ENCODE measurements around the gene AK2. TPM values are rescaled to one million over a fixed set of nuclear protein-coding genes. Genes with fewer than 3 reads are reported as not detected.

The AK2 gene
- total and polyA plus RNA-seq, 4 donors: 34.2 to 181 (median 115) TPM

DNA sequence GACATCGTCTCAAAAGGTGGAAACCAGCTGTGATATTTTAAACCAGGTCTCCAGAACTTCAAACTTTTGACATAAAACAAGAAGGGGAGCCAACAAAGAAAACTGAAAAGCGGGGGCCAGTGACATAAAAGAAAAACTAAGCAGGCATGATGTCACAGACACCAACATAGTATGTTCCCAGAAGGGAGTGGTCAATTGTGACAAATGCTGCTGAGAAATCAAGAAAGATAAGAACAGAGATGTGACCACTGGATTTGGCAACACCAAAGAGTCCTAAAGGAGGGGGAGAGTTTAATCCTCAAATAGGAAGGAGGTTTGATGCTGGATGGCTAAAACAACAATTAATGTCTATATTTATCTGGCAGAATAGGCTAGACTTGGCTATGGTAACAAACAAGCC is 69.8 kb downstream of the AK2 start:
- DNase-seq (ENCODE audit: low spot score): no peak
- H3K4me1 ChIP-seq (ENCODE audit: control insufficient read depth in 4 of 4, insufficient read depth in 4 of 4, low read length in 3 of 4): peaks cover 0 to 17% (median 9%) of the 10 kb centered on the region in 4 donors
- H3K27ac ChIP-seq (ENCODE audit: low read depth in 1 of 2, low read length in 2 of 2): no peak overlapping the region
- WGBS: 97% methylated on average over 2 of the region's 2 CpGs
- no peaks in the 10 kb centered on the region for H3K9me3 ChIP-seq (ENCODE audit: control insufficient read depth in 4 of 4, low read length in 3 of 4)
- H3K9ac ChIP-seq (ENCODE audit: low read depth in 1 of 2, low read length in 2 of 2): no peak overlapping the region
- no peak overlapping the region for H3K4me3 ChIP-seq (ENCODE audit: low read depth in 1 of 3, low read length in 3 of 3)
- no peaks in the 10 kb centered on the region for H3K36me3 ChIP-seq (ENCODE audit: control insufficient read depth in 4 of 4, insufficient read depth in 3 of 4, low read depth in 1 of 4, low read length in 3 of 4)
- TF ChIP-seq GABPA (IDR thresholded peaks at IDR 0.05 in 1 of 2, conservative IDR thresholded peaks at IDR 0.05 in 1 of 2): no peak
- TF ChIP-seq TAF1 (conservative IDR thresholded peaks at IDR 0.05): no peak
- TF ChIP-seq, protein P1, sequence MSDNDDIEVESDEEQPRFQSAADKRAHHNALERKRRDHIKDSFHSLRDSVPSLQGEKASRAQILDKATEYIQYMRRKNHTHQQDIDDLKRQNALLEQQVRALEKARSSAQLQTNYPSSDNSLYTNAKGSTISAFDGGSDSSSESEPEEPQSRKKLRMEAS (IDR thresholded peaks at IDR 0.05): no peak
- TF ChIP-seq, protein P2, sequence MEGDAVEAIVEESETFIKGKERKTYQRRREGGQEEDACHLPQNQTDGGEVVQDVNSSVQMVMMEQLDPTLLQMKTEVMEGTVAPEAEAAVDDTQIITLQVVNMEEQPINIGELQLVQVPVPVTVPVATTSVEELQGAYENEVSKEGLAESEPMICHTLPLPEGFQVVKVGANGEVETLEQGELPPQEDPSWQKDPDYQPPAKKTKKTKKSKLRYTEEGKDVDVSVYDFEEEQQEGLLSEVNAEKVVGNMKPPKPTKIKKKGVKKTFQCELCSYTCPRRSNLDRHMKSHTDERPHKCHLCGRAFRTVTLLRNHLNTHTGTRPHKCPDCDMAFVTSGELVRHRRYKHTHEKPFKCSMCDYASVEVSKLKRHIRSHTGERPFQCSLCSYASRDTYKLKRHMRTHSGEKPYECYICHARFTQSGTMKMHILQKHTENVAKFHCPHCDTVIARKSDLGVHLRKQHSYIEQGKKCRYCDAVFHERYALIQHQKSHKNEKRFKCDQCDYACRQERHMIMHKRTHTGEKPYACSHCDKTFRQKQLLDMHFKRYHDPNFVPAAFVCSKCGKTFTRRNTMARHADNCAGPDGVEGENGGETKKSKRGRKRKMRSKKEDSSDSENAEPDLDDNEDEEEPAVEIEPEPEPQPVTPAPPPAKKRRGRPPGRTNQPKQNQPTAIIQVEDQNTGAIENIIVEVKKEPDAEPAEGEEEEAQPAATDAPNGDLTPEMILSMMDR (IDR thresholded peaks at IDR 0.05; ENCODE audit: low read depth, low read length, missing input control): no peak
- no peak for TF ChIP-seq RXRA (IDR thresholded peaks at IDR 0.05)
- TF ChIP-seq RAD21 (IDR thresholded peaks at IDR 0.05): no peak
- TF ChIP-seq YY1 (IDR thresholded peaks at IDR 0.05): no peak
- TF ChIP-seq FOXA2 (IDR thresholded peaks at IDR 0.05): no peak
- no peaks in the 10 kb centered on the region for H3K27me3 ChIP-seq (ENCODE audit: control insufficient read depth in 4 of 4, insufficient read depth in 4 of 4, low read length in 3 of 4)

DNA sequence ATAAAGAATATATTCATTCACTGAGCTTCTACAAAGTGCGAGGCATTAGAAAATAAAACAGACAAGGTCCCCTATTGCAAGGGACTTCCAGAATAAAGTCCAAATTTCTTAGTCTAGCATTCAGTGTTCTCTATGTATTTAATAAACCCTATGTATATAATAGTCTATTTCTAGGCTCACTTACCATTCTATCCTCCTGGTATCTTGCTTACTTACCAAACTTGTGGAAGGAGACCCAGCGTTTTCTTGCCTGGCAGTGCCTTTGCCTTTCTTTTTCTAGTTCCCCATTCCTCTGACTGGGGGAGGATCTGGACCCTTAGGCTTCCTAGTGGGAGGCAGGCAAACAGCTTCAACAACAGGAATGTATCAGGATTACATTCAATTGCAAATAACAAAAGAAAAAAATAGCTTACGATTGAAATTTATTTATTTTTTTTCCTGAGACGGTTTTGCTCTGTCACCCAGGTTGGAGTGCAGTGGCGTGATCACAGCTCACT is 71.4 kb downstream of the AK2 start:
- TF ChIP-seq HNF4G (IDR thresholded peaks at IDR 0.05): no peak
- TF ChIP-seq, protein P3, sequence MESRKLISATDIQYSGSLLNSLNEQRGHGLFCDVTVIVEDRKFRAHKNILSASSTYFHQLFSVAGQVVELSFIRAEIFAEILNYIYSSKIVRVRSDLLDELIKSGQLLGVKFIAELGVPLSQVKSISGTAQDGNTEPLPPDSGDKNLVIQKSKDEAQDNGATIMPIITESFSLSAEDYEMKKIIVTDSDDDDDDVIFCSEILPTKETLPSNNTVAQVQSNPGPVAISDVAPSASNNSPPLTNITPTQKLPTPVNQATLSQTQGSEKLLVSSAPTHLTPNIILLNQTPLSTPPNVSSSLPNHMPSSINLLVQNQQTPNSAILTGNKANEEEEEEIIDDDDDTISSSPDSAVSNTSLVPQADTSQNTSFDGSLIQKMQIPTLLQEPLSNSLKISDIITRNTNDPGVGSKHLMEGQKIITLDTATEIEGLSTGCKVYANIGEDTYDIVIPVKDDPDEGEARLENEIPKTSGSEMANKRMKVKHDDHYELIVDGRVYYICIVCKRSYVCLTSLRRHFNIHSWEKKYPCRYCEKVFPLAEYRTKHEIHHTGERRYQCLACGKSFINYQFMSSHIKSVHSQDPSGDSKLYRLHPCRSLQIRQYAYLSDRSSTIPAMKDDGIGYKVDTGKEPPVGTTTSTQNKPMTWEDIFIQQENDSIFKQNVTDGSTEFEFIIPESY (IDR thresholded peaks at IDR 0.05): no peak
- no peak for TF ChIP-seq HNF4A (conservative IDR thresholded peaks at IDR 0.05)
- no peak for TF ChIP-seq NR2F2 (IDR thresholded peaks at IDR 0.05)
- no peak for TF ChIP-seq SP1 (IDR thresholded peaks at IDR 0.05)
- TF ChIP-seq JUND (IDR thresholded peaks at IDR 0.05): no peak
- TF ChIP-seq, protein P2 (IDR thresholded peaks at IDR 0.05; ENCODE audit: low read depth, low read length, missing input control): no peak
- no peak for TF ChIP-seq EGR1 (IDR thresholded peaks at IDR 0.05; ENCODE audit: low read depth in 2 of 2)
- no peak for TF ChIP-seq RXRA (IDR thresholded peaks at IDR 0.05)
- TF ChIP-seq FOXA1 (IDR thresholded peaks at IDR 0.05): no peak
- TF ChIP-seq, protein P4, sequence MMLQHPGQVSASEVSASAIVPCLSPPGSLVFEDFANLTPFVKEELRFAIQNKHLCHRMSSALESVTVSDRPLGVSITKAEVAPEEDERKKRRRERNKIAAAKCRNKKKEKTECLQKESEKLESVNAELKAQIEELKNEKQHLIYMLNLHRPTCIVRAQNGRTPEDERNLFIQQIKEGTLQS (IDR thresholded peaks at IDR 0.05): no peak
- TF ChIP-seq, protein P1 (IDR thresholded peaks at IDR 0.05): no peak
- TF ChIP-seq TAF1 (conservative IDR thresholded peaks at IDR 0.05): no peak
- TF ChIP-seq FOXA2 (IDR thresholded peaks at IDR 0.05): no peak
- Histone ChIP-seq H3K36me3 (ENCODE audit: control insufficient read depth in 4 of 4, insufficient read depth in 3 of 4, low read depth in 1 of 4, low read length in 3 of 4) (no peaks in the 10 kb centered on the region), H3K4me1 (ENCODE audit: control insufficient read depth in 4 of 4, insufficient read depth in 4 of 4, low read length in 3 of 4) (peaks cover 0 to 19% (median 10%) of the 10 kb centered on the region in 4 donors), H3K9me3 (ENCODE audit: control insufficient read depth in 4 of 4, low read length in 3 of 4) (no peaks in the 10 kb centered on the region), H3K9ac (ENCODE audit: low read depth in 1 of 2, low read length in 2 of 2) (no peak overlapping the region), H3K4me3 (ENCODE audit: low read depth in 1 of 3, low read length in 3 of 3) (peak overlapping the region; percentile 58 to 95 (median 63)), H3K27ac (ENCODE audit: low read depth in 1 of 2, low read length in 2 of 2) (peak overlapping the region; percentile 45 to 73), H3K27me3 (ENCODE audit: control insufficient read depth in 4 of 4, insufficient read depth in 4 of 4, low read length in 3 of 4) (no peaks in the 10 kb centered on the region)
- DNase-seq (ENCODE audit: low spot score): no peak
- WGBS: 83% methylated on average over 5 of the region's 5 CpGs
